H9 (cell line): ENCODE results near the gene ENPEP. TPM values are rescaled to one million over a fixed set of nuclear protein-coding genes. Genes with fewer than 3 reads are reported as not detected.

ENCODE experiments used
- DNase-seq: peaks from one replicate; pipeline ENCODE4 v3.0.0-alpha.2; 2017
- H2AFZ ChIP-seq: one replicate; pipeline ENCODE4 v1.6.1; 2013; ENCODE audit warnings: mild to moderate bottlenecking, low read length, control low read depth, moderate library complexity
- H2AK5ac ChIP-seq: 2 replicates; pipeline ENCODE4 v1.6.1; 2013; ENCODE audit warnings: low read length, control low read depth, mixed read lengths; ENCODE audit not compliant: insufficient read length
- H2BK120ac ChIP-seq: one replicate; pipeline ENCODE4 v1.6.1; 2013; ENCODE audit warnings: low read depth, mild to moderate bottlenecking, low read length, control low read depth, inconsistent platforms; ENCODE audit not compliant: poor library complexity, severe bottlenecking
- H2BK12ac ChIP-seq: 2 replicates; pipeline ENCODE4 v1.6.1; 2013; ENCODE audit warnings: low read length, control low read depth, mixed read lengths, low read depth; ENCODE audit not compliant: insufficient read length
- H2BK15ac ChIP-seq: 2 replicates; pipeline ENCODE4 v1.6.1; 2013; ENCODE audit warnings: low read depth, low read length, control low read depth
- H2BK20ac ChIP-seq: one replicate; pipeline ENCODE4 v1.6.1; 2013; ENCODE audit warnings: low read depth, mild to moderate bottlenecking, low read length, control low read depth, inconsistent platforms; ENCODE audit not compliant: poor library complexity, severe bottlenecking
- H2BK5ac ChIP-seq: 2 replicates; pipeline ENCODE4 v1.6.1; 2013; ENCODE audit warnings: low read length, control low read depth, mixed read lengths; ENCODE audit not compliant: insufficient read length
- H3K14ac ChIP-seq: 2 replicates; pipeline ENCODE4 v1.6.1; 2013; ENCODE audit warnings: low read length, control low read depth; ENCODE audit not compliant: insufficient read depth
- H3K18ac ChIP-seq: 2 replicates; pipeline ENCODE4 v1.6.1; 2013; ENCODE audit warnings: low read depth, mild to moderate bottlenecking, mixed read lengths, low read length, control low read depth; ENCODE audit not compliant: insufficient read length
- H3K23ac ChIP-seq: 2 replicates; pipeline ENCODE4 v1.6.1; 2013; ENCODE audit warnings: low read length, control low read depth, mixed read lengths, low read depth; ENCODE audit not compliant: insufficient read length
- H3K23me2 ChIP-seq: 2 replicates; pipeline ENCODE4 v1.6.1; 2013; ENCODE audit warnings: low read depth, mild to moderate bottlenecking, mixed read lengths, low read length, control low read depth; ENCODE audit not compliant: insufficient read length, poor library complexity, severe bottlenecking
- H3K27ac ChIP-seq: 2 replicates; pipeline ENCODE4 v1.5.1; 2013; ENCODE audit warnings: low read length, control low read depth, mixed read lengths, low read depth; ENCODE audit not compliant: insufficient read length
- H3K27me3 ChIP-seq: 2 replicates; pipeline ENCODE4 v1.6.1; 2013; ENCODE audit warnings: low read length, control low read depth, inconsistent platforms; ENCODE audit not compliant: insufficient read depth
- H3K4ac ChIP-seq: 2 replicates; pipeline ENCODE4 v1.6.1; 2013; ENCODE audit warnings: low read depth, mild to moderate bottlenecking, control low read depth, inconsistent platforms, low read length, moderate library complexity
- H3K4me1 ChIP-seq: 2 replicates; pipeline ENCODE4 v1.6.1; 2013; ENCODE audit warnings: low read length, control low read depth, inconsistent platforms; ENCODE audit not compliant: insufficient read depth
- H3K4me2 ChIP-seq: 2 replicates; pipeline ENCODE4 v1.6.1; 2013; ENCODE audit warnings: low read length, control low read depth, mixed read lengths; ENCODE audit not compliant: insufficient read length, insufficient read depth
- H3K56ac ChIP-seq: 2 replicates; pipeline ENCODE4 v1.6.1; 2013; ENCODE audit warnings: low read depth, mild to moderate bottlenecking, mixed read lengths, low read length, control low read depth; ENCODE audit not compliant: insufficient read length
- H3K79me1 ChIP-seq: 2 replicates; pipeline ENCODE4 v1.6.1; 2013; ENCODE audit warnings: low read depth, mild to moderate bottlenecking, moderate library complexity, low read length, control low read depth, inconsistent platforms; ENCODE audit not compliant: insufficient read depth, poor library complexity, severe bottlenecking
- H3K79me2 ChIP-seq: 2 replicates; pipeline ENCODE4 v1.6.1; 2013; ENCODE audit warnings: low read length, control low read depth, inconsistent platforms; ENCODE audit not compliant: insufficient read depth
- H3K9ac ChIP-seq: 2 replicates; pipeline ENCODE4 v1.6.1; 2013; ENCODE audit warnings: low read length, control low read depth, mixed read lengths; ENCODE audit not compliant: insufficient read length; ENCODE audit errors: extremely low read depth
- H3K9me3 ChIP-seq: one replicate; pipeline ENCODE4 v1.6.1; 2013; ENCODE audit warnings: low read depth, low read length, inconsistent platforms; ENCODE audit not compliant: control insufficient read depth
- H3T11ph ChIP-seq: one replicate; pipeline ENCODE4 v1.6.1; 2013; ENCODE audit warnings: mild to moderate bottlenecking, low read length, control low read depth, inconsistent platforms
- H4K20me1 ChIP-seq: one replicate; pipeline ENCODE4 v1.6.1; 2013; ENCODE audit not compliant: control insufficient read depth, insufficient read length, insufficient read depth
- H4K5ac ChIP-seq: 2 replicates; pipeline ENCODE4 v1.6.1; 2013; ENCODE audit warnings: low read depth, mild to moderate bottlenecking, mixed read lengths, low read length, control low read depth; ENCODE audit not compliant: insufficient read length
- H4K8ac ChIP-seq: replicated peaks from 2 replicates; pipeline ENCODE4 v1.6.1; 2013; ENCODE audit warnings: low read length, control low read depth, mixed read lengths, low read depth; ENCODE audit not compliant: insufficient read length
- H4K91ac ChIP-seq: 2 replicates; pipeline ENCODE4 v1.6.1; 2013; ENCODE audit warnings: low read depth, mild to moderate bottlenecking, moderate library complexity, mixed read lengths, low read length, control low read depth; ENCODE audit not compliant: insufficient read length
- H3K27ac Mint-ChIP-seq, 3 experiments: 2 replicates in 2 of 3; 3 replicates in 1 of 3; pipeline ENCODE4 v1.8.0; 2020 to 2021; ENCODE audit warnings: mixed read lengths in 3 of 3, mild to moderate bottlenecking in 1 of 3, moderate library complexity in 1 of 3
- H3K27me3 Mint-ChIP-seq: 2 replicates; pipeline ENCODE4 v1.8.0; 2021; ENCODE audit warnings: low read depth, mild to moderate bottlenecking, moderate library complexity, mixed read lengths
- H3K36me3 Mint-ChIP-seq, 3 experiments: 2 replicates in 2 of 3; 3 replicates in 1 of 3; pipeline ENCODE4 v1.8.0; 2020 to 2021; ENCODE audit warnings: low read depth in 3 of 3, mixed read lengths in 3 of 3; ENCODE audit not compliant: insufficient read depth in 1 of 3
- H3K4me1 Mint-ChIP-seq, 2 experiments: 2 replicates each; pipeline ENCODE4 v1.8.0; 2020; ENCODE audit warnings: mixed read lengths in 2 of 2
- H3K4me3 Mint-ChIP-seq, 2 experiments: 2 replicates in 1 of 2; 3 replicates in 1 of 2; pipeline ENCODE4 v1.8.0; 2020 to 2021; ENCODE audit warnings: mild to moderate bottlenecking in 2 of 2, mixed read lengths in 2 of 2, moderate library complexity in 1 of 2
- H3K9me3 Mint-ChIP-seq, 2 experiments: 2 replicates in 1 of 2; 3 replicates in 1 of 2; pipeline ENCODE4 v1.8.0; 2020; ENCODE audit warnings: mild to moderate bottlenecking in 2 of 2, mixed read lengths in 2 of 2, moderate library complexity in 1 of 2
- total RNA-seq: library from RNA; stranded (reverse); gene quantifications from 2 replicates; pipeline ENCODE4 v1.2.1, GENCODE V29; 2021
- TF ChIP-seq, protein P1 (sequence below): fragments of 200-600 bp; sonication (generic); conservative IDR thresholded peaks from 3 replicates; pipeline ENCODE4 v1.8.0; 2021; ENCODE audit warnings: antibody characterized with exemption, mild to moderate bottlenecking

Gene ENPEP
- total RNA-seq, 1 experiment from 2014 or later = 0.44 TPM

DNA sequence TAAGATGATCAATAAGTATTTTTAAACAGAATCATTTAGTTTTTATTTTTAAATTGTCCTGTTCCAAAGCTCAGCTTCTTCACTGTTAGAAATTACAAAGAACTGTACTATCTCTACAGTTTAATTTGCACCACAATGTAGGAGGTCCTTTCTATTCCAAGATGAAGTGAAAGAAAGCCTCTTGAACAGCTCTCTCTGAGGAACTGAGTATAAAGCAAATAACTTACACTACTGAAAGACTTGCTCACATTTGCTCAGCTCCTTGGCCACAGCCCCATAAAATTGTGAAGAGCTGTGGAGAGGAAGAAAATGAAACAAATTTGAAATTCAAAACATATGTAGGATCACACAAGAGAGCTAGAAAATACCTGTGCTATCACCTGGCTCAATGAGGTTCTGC lies 68.6 kb downstream of the ENPEP start:
- Histone ChIP-seq H2BK120ac (no peak overlapping the region), H3K23me2 (no peaks in the 10 kb centered on the region), H4K8ac (no peak overlapping the region), H4K5ac (no peak overlapping the region), H3K18ac (no peak overlapping the region), H3K4ac (no peak overlapping the region), H2BK12ac (no peak overlapping the region), H2BK5ac (no peak overlapping the region), H3K9me3 (no peaks in the 10 kb centered on the region), H3K14ac (no peak overlapping the region), H2BK20ac (no peak overlapping the region), H3K27ac (no peak overlapping the region), H3K56ac (no peak overlapping the region), H3K79me1 (no peaks in the 10 kb centered on the region), H3K79me2 (no peaks in the 10 kb centered on the region), H4K20me1 (no peaks in the 10 kb centered on the region), H2AFZ (no peak overlapping the region), H3K4me2 (no peak overlapping the region), H3K27me3 (no peaks in the 10 kb centered on the region), H2AK5ac (no peak overlapping the region), H4K91ac (no peak overlapping the region), H3K9ac (no peak overlapping the region), H3K23ac (no peak overlapping the region), H3T11ph (no peak overlapping the region), H2BK15ac (no peak overlapping the region), H3K4me1 (no peaks in the 10 kb centered on the region)
- H3K9me3 Mint-ChIP-seq = no peaks in the 10 kb centered on the region
- H3K36me3 Mint-ChIP-seq = no peaks in the 10 kb centered on the region
- H3K27ac Mint-ChIP-seq = no peak overlapping the region
- no peak overlapping the region for H3K4me3 Mint-ChIP-seq
- TF ChIP-seq, protein P1, sequence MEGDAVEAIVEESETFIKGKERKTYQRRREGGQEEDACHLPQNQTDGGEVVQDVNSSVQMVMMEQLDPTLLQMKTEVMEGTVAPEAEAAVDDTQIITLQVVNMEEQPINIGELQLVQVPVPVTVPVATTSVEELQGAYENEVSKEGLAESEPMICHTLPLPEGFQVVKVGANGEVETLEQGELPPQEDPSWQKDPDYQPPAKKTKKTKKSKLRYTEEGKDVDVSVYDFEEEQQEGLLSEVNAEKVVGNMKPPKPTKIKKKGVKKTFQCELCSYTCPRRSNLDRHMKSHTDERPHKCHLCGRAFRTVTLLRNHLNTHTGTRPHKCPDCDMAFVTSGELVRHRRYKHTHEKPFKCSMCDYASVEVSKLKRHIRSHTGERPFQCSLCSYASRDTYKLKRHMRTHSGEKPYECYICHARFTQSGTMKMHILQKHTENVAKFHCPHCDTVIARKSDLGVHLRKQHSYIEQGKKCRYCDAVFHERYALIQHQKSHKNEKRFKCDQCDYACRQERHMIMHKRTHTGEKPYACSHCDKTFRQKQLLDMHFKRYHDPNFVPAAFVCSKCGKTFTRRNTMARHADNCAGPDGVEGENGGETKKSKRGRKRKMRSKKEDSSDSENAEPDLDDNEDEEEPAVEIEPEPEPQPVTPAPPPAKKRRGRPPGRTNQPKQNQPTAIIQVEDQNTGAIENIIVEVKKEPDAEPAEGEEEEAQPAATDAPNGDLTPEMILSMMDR = no peak
- H3K27me3 Mint-ChIP-seq = no peaks in the 10 kb centered on the region; the same call in 1 of the 2 replicates
- H3K4me1 Mint-ChIP-seq = peaks cover 4% of the 10 kb centered on the region in 2 experiments
- DNase-seq = no peak
